ENCODE results near the gene VSTM1. TPM values are rescaled to one million over a fixed set of nuclear protein-coding genes. Genes with fewer than 3 reads are reported as not detected.
"Not testable (repeated sequence)": the region's sequence is repeated elsewhere in the genome, so short reads cannot be mapped to it uniquely, and the experiment has no call there.

Gene VSTM1
- total RNA-seq, 2 donors from 2014 or later = not detected

- no peak for TF ChIP-seq POLR2A (IDR thresholded peaks at IDR 0.05)
- no peak for TF ChIP-seq CTCF (IDR thresholded peaks at IDR 0.05)
- Histone ChIP-seq H3K4me3 (no peak within 1 kb of the TSS), H3K4me1 (peaks cover 26% of the 10 kb centered on the region), H3K27ac (peak within 1 kb of the TSS in 1 of 4 donors; percentile 7), H3K9me3 (no peaks in the 10 kb centered on the region), H3K36me3 (replicated peaks in 1 of 2; ENCODE audit: insufficient read depth in 1 of 2, low read depth in 2 of 2) (no peaks in the 10 kb centered on the region), H3K27me3 (peaks cover 0 to 12% of the 10 kb centered on the region in 2 donors)
- intact Hi-C loops (cut with DNase I) = no loop called here
- no peak for ATAC-seq
- DNase-seq = peak in 1 of 4 donors; percentile 50
- WGBS, 2 donors = 41 to 70% methylated on average over 5 of the region's 5 CpGs
These were observed 36.9 kb upstream of the VSTM1 start, which contains the start of gene OSCAR for GRCh38 chr19:54100561-54100960. TSS of gene OSCAR (minus strand) at chr19:54100803. CDS start at chr19:54100792, 11 bp downstream.

- ATAC-seq; H3K4me3 ChIP-seq; DNase-seq; intact Hi-C loops (cut with DNase I); H3K36me3 ChIP-seq (replicated peaks in 1 of 2; ENCODE audit: insufficient read depth in 1 of 2, low read depth in 2 of 2); H3K9me3 ChIP-seq; H3K27ac ChIP-seq: not testable (repeated sequence)
- peaks cover 28% of the 10 kb centered on the region for H3K4me1 ChIP-seq
- peaks cover 0 to 18% of the 10 kb centered on the region in 2 donors for H3K27me3 ChIP-seq
- 70 to 81% methylated on average over 9 of the region's 9 CpGs for WGBS, 2 donors
These were observed 36.2 kb upstream of the VSTM1 start for GRCh38 chr19:54099903-54100255.

- TF ChIP-seq CTCF (IDR thresholded peaks at IDR 0.05) (no peak), POLR2A (IDR thresholded peaks at IDR 0.05) (no peak)
- H3K27me3 ChIP-seq = peaks cover 0 to 18% of the 10 kb centered on the region in 2 donors
- WGBS, 2 donors = 81 to 86% methylated on average over 6 to 12 of the region's 12 CpGs
- H3K4me3 ChIP-seq = no peak overlapping the region
- DNase-seq (no peak), ATAC-seq (no peak)
- H3K27ac ChIP-seq = no peak overlapping the region
- intact Hi-C loops (cut with DNase I) = no loop called here
- no peaks in the 10 kb centered on the region for H3K9me3 ChIP-seq
- peaks cover 27% of the 10 kb centered on the region for H3K4me1 ChIP-seq
- no peaks in the 10 kb centered on the region for H3K36me3 ChIP-seq (replicated peaks in 1 of 2; ENCODE audit: insufficient read depth in 1 of 2, low read depth in 2 of 2)
These were observed 35.6 kb upstream of the VSTM1 start for GRCh38 chr19:54099190-54099902.

- Histone ChIP-seq H3K9me3 (no peaks in the 10 kb centered on the region), H3K4me1 (peaks cover 9% of the 10 kb centered on the region), H3K4me3 (no peak overlapping the region), H3K36me3 (replicated peaks in 1 of 2; ENCODE audit: insufficient read depth in 1 of 2, low read depth in 2 of 2) (no peaks in the 10 kb centered on the region), H3K27ac (peak overlapping the region in 1 of 4 donors; percentile 69), H3K27me3 (peaks cover 0 to 18% of the 10 kb centered on the region in 2 donors)
- intact Hi-C loops (cut with DNase I) = no loop called here
- no peak for DNase-seq
- WGBS, 2 donors = 12 to 22% methylated on average over 14 of the region's 14 CpGs
- no peak for ATAC-seq
- TF ChIP-seq POLR2A (IDR thresholded peaks at IDR 0.05) = peak in 1 of 3 donors; percentile 15
- peak in 2 of 7 experiments; percentile 11 to 19 for TF ChIP-seq CTCF (IDR thresholded peaks at IDR 0.05)
These were observed 33.0 kb upstream of the VSTM1 start for GRCh38 chr19:54096617-54097106.

GRCh38 chr19:54095859-54096616, 32.3 kb upstream of the VSTM1 start:
- ATAC-seq (peak; percentile 65), DNase-seq (peak in 3 of 4 donors; percentile 52 to 65 (median 60))
- peak overlapping the region in 1 of 4 donors; percentile 69 for H3K27ac ChIP-seq
- H3K9me3 ChIP-seq; H3K4me1 ChIP-seq; intact Hi-C loops (cut with DNase I); H3K36me3 ChIP-seq (replicated peaks in 1 of 2; ENCODE audit: insufficient read depth in 1 of 2, low read depth in 2 of 2); H3K4me3 ChIP-seq: not testable (repeated sequence)
- H3K27me3 ChIP-seq = peaks cover 0 to 18% of the 10 kb centered on the region in 2 donors
- TF ChIP-seq POLR2A (IDR thresholded peaks at IDR 0.05) = peak in 1 of 3 donors; percentile 12
- 0% methylated on average over 18 to 45 of the region's 46 CpGs for WGBS, 2 donors
